Fibroblast of skin of scalp (primary cell): ENCODE results near the gene MX2.
"Not testable (repeated sequence)": the region's sequence is repeated elsewhere in the genome, so short reads cannot be mapped to it uniquely, and the experiment has no call there.

Experiments used
- DNase-seq: peaks from one replicate; pipeline ENCODE4 v3.0.0-alpha.2; 2013

Gene MX2

GRCh38 chr21:41418393-41418792 lies 56.6 kb downstream of the MX2 start:
- DNase-seq = no peak

GRCh38 chr21:41418956-41419680 lies 57.3 kb downstream of the MX2 start:
- no peak for DNase-seq

GRCh38 chr21:41419921-41420862 lies 58.4 kb downstream of the MX2 start:
- peak; percentile 94 for DNase-seq

- not testable (repeated sequence) for DNase-seq
Observed at GRCh38 chr21:41420998-41421397, 59.2 kb downstream of the MX2 start.

GRCh38 chr21:41422546-41423304 lies 60.9 kb downstream of the MX2 start:
- DNase-seq = no peak

GRCh38 chr21:41423305-41423636 lies 61.4 kb downstream of the MX2 start:
- DNase-seq = not testable (repeated sequence)

GRCh38 chr21:41425588-41425953 lies 63.7 kb downstream of the MX2 start:
- DNase-seq = no peak

GRCh38 chr21:41425954-41426675 lies 64.3 kb downstream of the MX2 start, which contains the start of gene MX1:
Gene MX1, plus strand, starts transcription at chr21:41426239. Its CDS starts 5,832 bp downstream, at chr21:41432071.
- DNase-seq = peak; percentile 38

GRCh38 chr21:41426676-41427404 lies 65.0 kb downstream of the MX2 start:
- DNase-seq = no peak

GRCh38 chr21:41427556-41427955 lies 65.7 kb downstream of the MX2 start:
- DNase-seq = no peak

GRCh38 chr21:41428311-41428710 lies 66.5 kb downstream of the MX2 start:
- DNase-seq = no peak

GRCh38 chr21:41428847-41429246 lies 67.0 kb downstream of the MX2 start:
- DNase-seq = no peak

GRCh38 chr21:41429305-41429704 lies 67.5 kb downstream of the MX2 start:
- DNase-seq = no peak

- no peak for DNase-seq
Observed at GRCh38 chr21:41429925-41430491, 68.2 kb downstream of the MX2 start.

GRCh38 chr21:41431788-41432548 lies 70.1 kb downstream of the MX2 start:
- no peak for DNase-seq

GRCh38 chr21:41432562-41433460 lies 71.0 kb downstream of the MX2 start:
- DNase-seq = no peak

GRCh38 chr21:41433566-41433965 lies 71.7 kb downstream of the MX2 start:
- DNase-seq = no peak

GRCh38 chr21:41435706-41436105 lies 73.9 kb downstream of the MX2 start:
- no peak for DNase-seq

- DNase-seq = no peak
Observed at GRCh38 chr21:41437729-41438128, 75.9 kb downstream of the MX2 start.
